Tibial nerve (tissue), 3 donors: Measurements from ENCODE around the gene GALR2.

Experiments used
- EP300 ChIP-seq, 2 donors: sonication (generic); formaldehyde crosslinking; IDR thresholded peaks; one replicate each; pipeline ENCODE4 v1.6.1; 2017; ENCODE audit warnings: antibody characterized with exemption in 2 of 2, mild to moderate bottlenecking in 1 of 2
- POLR2A ChIP-seq, 2 donors: fragments of 450-650 bp; IDR thresholded peaks; one replicate each; pipeline ENCODE4 v1.6.1; 2017; ENCODE audit warnings: antibody characterized with exemption in 2 of 2, mild to moderate bottlenecking in 2 of 2, moderate library complexity in 2 of 2

DNA sequence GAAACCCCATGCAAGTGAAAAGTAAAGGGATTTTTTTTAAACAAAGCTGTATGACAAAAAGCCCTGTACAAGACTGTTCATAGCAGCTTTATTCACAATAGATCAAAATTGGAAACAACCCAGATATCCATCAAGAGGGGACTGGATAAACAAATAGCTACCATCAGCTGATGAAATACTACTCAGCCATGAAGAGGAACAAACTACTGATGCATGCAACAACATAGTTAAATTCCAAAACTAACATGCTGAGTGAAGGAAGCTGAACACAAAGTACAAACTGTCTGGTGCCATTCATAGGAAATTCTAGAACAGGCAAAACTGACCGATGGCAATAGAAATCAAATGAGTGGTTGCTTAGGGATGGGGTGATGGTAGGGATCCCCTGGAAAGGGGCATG lies 51.3 kb downstream of the GALR2 start:
- no peak for TF ChIP-seq EP300 (IDR thresholded peaks at IDR 0.05)
- TF ChIP-seq POLR2A (IDR thresholded peaks at IDR 0.05), result no peak
